ENCODE measurements around the gene CLSTN3.

- no peak for TF ChIP-seq POLR2A (IDR thresholded peaks at IDR 0.05)
- TF ChIP-seq, protein P1, sequence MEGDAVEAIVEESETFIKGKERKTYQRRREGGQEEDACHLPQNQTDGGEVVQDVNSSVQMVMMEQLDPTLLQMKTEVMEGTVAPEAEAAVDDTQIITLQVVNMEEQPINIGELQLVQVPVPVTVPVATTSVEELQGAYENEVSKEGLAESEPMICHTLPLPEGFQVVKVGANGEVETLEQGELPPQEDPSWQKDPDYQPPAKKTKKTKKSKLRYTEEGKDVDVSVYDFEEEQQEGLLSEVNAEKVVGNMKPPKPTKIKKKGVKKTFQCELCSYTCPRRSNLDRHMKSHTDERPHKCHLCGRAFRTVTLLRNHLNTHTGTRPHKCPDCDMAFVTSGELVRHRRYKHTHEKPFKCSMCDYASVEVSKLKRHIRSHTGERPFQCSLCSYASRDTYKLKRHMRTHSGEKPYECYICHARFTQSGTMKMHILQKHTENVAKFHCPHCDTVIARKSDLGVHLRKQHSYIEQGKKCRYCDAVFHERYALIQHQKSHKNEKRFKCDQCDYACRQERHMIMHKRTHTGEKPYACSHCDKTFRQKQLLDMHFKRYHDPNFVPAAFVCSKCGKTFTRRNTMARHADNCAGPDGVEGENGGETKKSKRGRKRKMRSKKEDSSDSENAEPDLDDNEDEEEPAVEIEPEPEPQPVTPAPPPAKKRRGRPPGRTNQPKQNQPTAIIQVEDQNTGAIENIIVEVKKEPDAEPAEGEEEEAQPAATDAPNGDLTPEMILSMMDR (IDR thresholded peaks at IDR 0.05): no peak
Measured at GRCh38 chr12:7100239-7100638, 29.9 kb upstream of the CLSTN3 start.

Measured in transverse colon (tissue), 3 donors.